Erythroblast (primary cell): ENCODE measurements around the gene TBRG4.

ENCODE experiments used
- GATA1 ChIP-seq: IDR thresholded peaks from 2 replicates; pipeline ENCODE4 v1.6.1; 2011; ENCODE audit warnings: low read depth, mild to moderate bottlenecking, control low read depth, low read length, moderate library complexity
- POLR2A ChIP-seq: IDR thresholded peaks from 2 replicates; pipeline ENCODE4 v1.6.1; 2011; ENCODE audit warnings: mild to moderate bottlenecking, low read length

DNA sequence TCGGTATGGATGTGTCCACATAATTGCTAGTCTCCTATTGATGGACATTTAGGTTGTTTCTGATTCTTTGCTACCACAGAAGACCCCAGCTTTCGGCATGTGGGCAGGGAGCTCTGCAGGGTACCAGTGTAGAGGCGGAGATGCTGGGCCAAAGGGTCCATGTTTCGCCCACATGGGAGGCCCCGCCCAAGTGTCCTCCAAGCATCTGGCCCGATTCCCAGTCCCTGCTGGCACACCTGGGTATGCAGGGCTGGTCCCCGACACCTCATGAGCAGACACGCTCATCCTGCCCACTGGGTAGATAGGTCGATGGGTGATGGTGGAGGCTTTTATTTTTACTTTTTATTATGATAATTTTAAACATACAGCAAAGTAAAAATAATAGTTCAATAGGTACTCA is 19.4 kb upstream of the TBRG4 start:
- no peak for TF ChIP-seq POLR2A
- TF ChIP-seq GATA1: no peak
